Hepatocyte (in vitro differentiated cells): ENCODE data around the gene FAM193A. TPM values are rescaled to one million over a fixed set of nuclear protein-coding genes. Genes with fewer than 3 reads are reported as not detected.

Experiments
- DNase-seq: peaks from one replicate; pipeline ENCODE4 v3.0.0-alpha.2; 2016; ENCODE audit warnings: low spot score
- H2AFZ ChIP-seq: fragments of 200-600 bp; sonication (generic); 2 replicates; pipeline ENCODE4 v1.6.0; 2016; ENCODE audit warnings: antibody characterized with exemption, mild to moderate bottlenecking
- H3K27ac ChIP-seq: fragments of 200-600 bp; sonication (generic); 2 replicates; pipeline ENCODE4 v1.5.1; 2016; ENCODE audit warnings: mild to moderate bottlenecking
- H3K27me3 ChIP-seq: fragments of 200-600 bp; sonication (generic); 2 replicates; pipeline ENCODE4 v1.6.1; 2016
- H3K36me3 ChIP-seq: fragments of 200-600 bp; sonication (generic); replicated peaks from 2 replicates; pipeline ENCODE4 v1.5.1; 2016; ENCODE audit warnings: low read depth; ENCODE audit not compliant: insufficient read depth
- H3K4me1 ChIP-seq: fragments of 200-600 bp; sonication (generic); 2 replicates; pipeline ENCODE4 v1.5.1; 2016; ENCODE audit warnings: mild to moderate bottlenecking, moderate library complexity; ENCODE audit not compliant: insufficient read depth
- H3K4me2 ChIP-seq: fragments of 200-600 bp; sonication (generic); 2 replicates; pipeline ENCODE4 v1.6.0; 2016
- H3K4me3 ChIP-seq: fragments of 200-600 bp; sonication (generic); 2 replicates; pipeline ENCODE4 v1.5.1; 2016; ENCODE audit warnings: mild to moderate bottlenecking
- H3K79me2 ChIP-seq: fragments of 200-600 bp; sonication (generic); 2 replicates; pipeline ENCODE4 v1.6.0; 2017; ENCODE audit warnings: mild to moderate bottlenecking
- H3K9me2 ChIP-seq: fragments of 200-600 bp; sonication (generic); replicated peaks from 2 replicates; pipeline ENCODE4 v1.6.0; 2017; ENCODE audit warnings: mild to moderate bottlenecking; ENCODE audit not compliant: insufficient read depth
- H3K9me3 ChIP-seq: fragments of 200-600 bp; sonication (generic); 2 replicates; pipeline ENCODE4 v1.5.1; 2016; ENCODE audit warnings: low read depth, mild to moderate bottlenecking
- H4K20me1 ChIP-seq: fragments of 200-600 bp; sonication (generic); 2 replicates; pipeline ENCODE4 v1.6.0; 2016; ENCODE audit warnings: mild to moderate bottlenecking; ENCODE audit not compliant: insufficient read depth, poor library complexity, severe bottlenecking
- EZH2 ChIP-seq: fragments of 200-600 bp; sonication (generic); IDR thresholded peaks from 2 replicates; pipeline ENCODE4 v1.6.1; 2016; ENCODE audit warnings: antibody characterized with exemption, mild to moderate bottlenecking, borderline replicate concordance
- EZH2phosphoT487 ChIP-seq: fragments of 200-600 bp; sonication (generic); IDR thresholded peaks from one replicate; pipeline ENCODE4 v1.6.1; 2018; ENCODE audit warnings: antibody characterized with exemption, mild to moderate bottlenecking, low read depth, moderate library complexity; ENCODE audit not compliant: unreplicated experiment, severe bottlenecking
- WGBS: methylation state at CpG from one replicate; pipeline ENCODE4 v1.1.6; 2016; ENCODE audit warnings: low lambda C conversion rate; ENCODE audit errors: missing lambda C conversion rate; 5-methylcytosine and 5-hydroxymethylcytosine counted together
- polyA plus RNA-seq: library from polyadenylated mRNA; unstranded; fragments of >200 nt; fragmentation: Nextera tagmentation; extraction: Ambion mirVana; gene quantifications from 2 replicates; pipeline ENCODE4 v1.2.1, GENCODE V29; 2016
- total RNA-seq: library from RNA; depleted of rRNA; stranded (reverse); fragments of >200 nt; gene quantifications from 2 replicates; pipeline ENCODE4 v1.2.3, GENCODE V29; 2014
- TF ChIP-seq, protein P1 (sequence below): fragments of 200-600 bp; sonication (generic); IDR thresholded peaks from 2 replicates; pipeline ENCODE4 v1.5.1; 2016; ENCODE audit warnings: antibody characterized with exemption, mild to moderate bottlenecking; ENCODE audit not compliant: poor library complexity

The FAM193A gene
- total and polyA plus RNA-seq, 2 experiments from 2014 or later, result 11.4 to 15.8 TPM

DNA sequence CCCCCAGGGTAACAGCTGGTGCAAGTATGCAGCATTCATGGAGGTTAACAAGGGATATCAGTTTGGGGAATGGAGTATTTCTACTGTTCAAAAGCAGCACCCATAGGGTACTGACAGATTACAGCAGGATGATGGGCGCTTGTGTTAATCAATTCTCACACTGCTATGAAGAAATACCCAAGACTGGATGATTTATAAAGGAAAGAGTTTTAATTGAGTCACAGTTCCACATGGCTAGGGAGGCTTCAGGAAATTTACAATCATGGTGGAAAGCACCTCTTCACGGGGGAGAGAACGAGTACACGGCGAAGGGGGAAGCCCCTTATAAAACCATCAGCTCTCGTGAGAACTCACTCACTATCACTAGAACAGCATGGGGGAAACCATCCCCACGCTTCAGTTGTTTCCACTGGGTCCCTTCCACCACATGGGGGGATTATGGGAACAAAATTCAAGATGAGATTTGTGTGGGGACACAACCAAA, 155.5 kb downstream of the FAM193A start:
- H3K27me3 ChIP-seq, result no peaks in the 10 kb centered on the region

DNA sequence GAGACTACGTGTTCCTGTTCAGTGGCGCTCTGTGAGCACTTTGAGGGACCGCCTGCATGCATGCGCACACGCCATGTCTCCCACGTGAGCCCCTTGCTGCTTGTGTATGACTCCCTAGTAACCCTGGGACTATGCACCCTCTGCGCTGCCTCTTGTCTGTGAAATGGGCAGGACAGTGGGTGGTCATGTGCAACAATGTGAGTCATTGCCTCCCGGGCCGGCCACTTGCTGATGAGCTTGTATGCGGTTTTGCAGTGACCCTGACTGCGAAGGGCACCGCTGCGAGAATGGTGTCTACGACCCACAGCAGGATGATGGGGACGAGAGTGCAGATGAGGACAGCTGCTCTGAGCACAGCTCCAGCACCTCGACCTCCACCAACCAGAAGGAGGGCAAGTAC, 158.2 kb downstream of the FAM193A start:
- H3K36me3 ChIP-seq, result no peaks in the 10 kb centered on the region
- 96% methylated on average over 16 of the region's 16 CpGs for WGBS
- no peak overlapping the region for H3K4me2 ChIP-seq
- H3K27me3 ChIP-seq, result no peaks in the 10 kb centered on the region
- H3K4me1 ChIP-seq, result no peaks in the 10 kb centered on the region
- no peaks in the 10 kb centered on the region for H3K9me3 ChIP-seq
- no peaks in the 10 kb centered on the region for H3K9me2 ChIP-seq
- no peak overlapping the region for H3K27ac ChIP-seq
- no peak overlapping the region for H2AFZ ChIP-seq
- H3K79me2 ChIP-seq, result peaks cover 3% of the 10 kb centered on the region
- TF ChIP-seq EZH2phosphoT487, result no peak
- TF ChIP-seq EZH2, result no peak
- TF ChIP-seq, protein P1, sequence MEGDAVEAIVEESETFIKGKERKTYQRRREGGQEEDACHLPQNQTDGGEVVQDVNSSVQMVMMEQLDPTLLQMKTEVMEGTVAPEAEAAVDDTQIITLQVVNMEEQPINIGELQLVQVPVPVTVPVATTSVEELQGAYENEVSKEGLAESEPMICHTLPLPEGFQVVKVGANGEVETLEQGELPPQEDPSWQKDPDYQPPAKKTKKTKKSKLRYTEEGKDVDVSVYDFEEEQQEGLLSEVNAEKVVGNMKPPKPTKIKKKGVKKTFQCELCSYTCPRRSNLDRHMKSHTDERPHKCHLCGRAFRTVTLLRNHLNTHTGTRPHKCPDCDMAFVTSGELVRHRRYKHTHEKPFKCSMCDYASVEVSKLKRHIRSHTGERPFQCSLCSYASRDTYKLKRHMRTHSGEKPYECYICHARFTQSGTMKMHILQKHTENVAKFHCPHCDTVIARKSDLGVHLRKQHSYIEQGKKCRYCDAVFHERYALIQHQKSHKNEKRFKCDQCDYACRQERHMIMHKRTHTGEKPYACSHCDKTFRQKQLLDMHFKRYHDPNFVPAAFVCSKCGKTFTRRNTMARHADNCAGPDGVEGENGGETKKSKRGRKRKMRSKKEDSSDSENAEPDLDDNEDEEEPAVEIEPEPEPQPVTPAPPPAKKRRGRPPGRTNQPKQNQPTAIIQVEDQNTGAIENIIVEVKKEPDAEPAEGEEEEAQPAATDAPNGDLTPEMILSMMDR, result no peak
- H3K4me3 ChIP-seq, result no peak overlapping the region
- no peaks in the 10 kb centered on the region for H4K20me1 ChIP-seq
- DNase-seq, result no peak

More for the DNA sequence above, 155.5 kb downstream of the FAM193A start:
- H3K4me3 ChIP-seq, result no peak overlapping the region
- no peaks in the 10 kb centered on the region for H3K9me2 ChIP-seq
- no peak overlapping the region for H3K27ac ChIP-seq
- TF ChIP-seq EZH2, result no peak
- TF ChIP-seq EZH2phosphoT487, result no peak
- TF ChIP-seq, protein P1, result no peak
- H2AFZ ChIP-seq, result no peak overlapping the region
- no peak for DNase-seq
- H3K36me3 ChIP-seq, result no peaks in the 10 kb centered on the region
- no peaks in the 10 kb centered on the region for H4K20me1 ChIP-seq
- H3K4me1 ChIP-seq, result no peaks in the 10 kb centered on the region
- H3K9me3 ChIP-seq, result no peaks in the 10 kb centered on the region
- no peak overlapping the region for H3K4me2 ChIP-seq
- peaks cover 3% of the 10 kb centered on the region for H3K79me2 ChIP-seq
- 97% methylated on average over 7 of the region's 7 CpGs for WGBS

DNA sequence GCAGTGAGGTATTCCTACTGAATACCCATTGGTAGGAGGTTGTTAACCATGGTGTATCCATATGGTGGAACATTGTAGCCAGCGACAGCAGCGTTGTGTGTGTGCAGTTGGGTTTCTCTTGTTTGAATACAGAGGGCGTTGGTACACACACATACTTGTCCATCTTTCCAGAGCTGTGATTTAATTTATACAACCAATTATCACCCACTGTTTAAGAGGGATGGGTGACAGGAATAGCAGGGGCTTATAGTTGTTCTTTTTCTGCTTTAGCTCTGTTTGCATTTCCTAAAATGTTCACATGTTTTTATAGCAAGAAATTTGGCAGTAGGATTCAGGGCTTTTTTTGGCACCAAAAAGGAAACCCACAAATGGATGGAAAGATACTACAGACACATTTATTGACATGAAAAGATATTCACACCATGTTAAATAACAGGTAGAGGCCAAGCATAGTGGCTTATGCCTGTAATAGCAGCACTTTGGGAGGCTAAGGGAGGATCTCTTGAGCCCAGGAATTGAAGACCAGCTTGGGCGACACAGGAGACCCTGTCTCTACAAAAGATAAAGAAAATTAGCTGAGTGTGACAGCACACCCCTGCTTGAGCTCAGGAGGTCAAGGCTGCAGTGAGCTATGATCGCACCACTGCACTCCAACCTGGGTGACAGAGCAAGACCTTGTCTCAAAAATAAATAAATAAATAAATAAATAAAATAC, 159.1 kb downstream of the FAM193A start:
- H3K4me2 ChIP-seq, result no peak overlapping the region
- no peaks in the 10 kb centered on the region for H3K9me3 ChIP-seq
- no peak overlapping the region for H3K4me3 ChIP-seq
- no peaks in the 10 kb centered on the region for H4K20me1 ChIP-seq
- 97% methylated on average over 5 of the region's 5 CpGs for whole genome bisulfite sequencing
- no peaks in the 10 kb centered on the region for H3K4me1 ChIP-seq
- H3K36me3 ChIP-seq, result no peaks in the 10 kb centered on the region
- H3K79me2 ChIP-seq, result peaks cover under 1% of the 10 kb centered on the region
- no peak for DNase-seq
- H3K27ac ChIP-seq, result no peak overlapping the region
- TF ChIP-seq EZH2phosphoT487 (no peak), EZH2 (no peak)
- TF ChIP-seq, protein P1, result no peak
- H2AFZ ChIP-seq, result no peak overlapping the region
- no peaks in the 10 kb centered on the region for H3K27me3 ChIP-seq
- H3K9me2 ChIP-seq, result no peaks in the 10 kb centered on the region
